NCI-H82 treated with DMSO at 0.1 percent for 48 hours (cell line): ENCODE measurements around the gene GRM4.

ENCODE experiments used
- DNase-seq: peaks from one replicate; lab custom pipeline; 2025; ENCODE audit not compliant: unreplicated experiment; lab: John Stamatoyannopoulos, UW

The GRM4 gene

DNA sequence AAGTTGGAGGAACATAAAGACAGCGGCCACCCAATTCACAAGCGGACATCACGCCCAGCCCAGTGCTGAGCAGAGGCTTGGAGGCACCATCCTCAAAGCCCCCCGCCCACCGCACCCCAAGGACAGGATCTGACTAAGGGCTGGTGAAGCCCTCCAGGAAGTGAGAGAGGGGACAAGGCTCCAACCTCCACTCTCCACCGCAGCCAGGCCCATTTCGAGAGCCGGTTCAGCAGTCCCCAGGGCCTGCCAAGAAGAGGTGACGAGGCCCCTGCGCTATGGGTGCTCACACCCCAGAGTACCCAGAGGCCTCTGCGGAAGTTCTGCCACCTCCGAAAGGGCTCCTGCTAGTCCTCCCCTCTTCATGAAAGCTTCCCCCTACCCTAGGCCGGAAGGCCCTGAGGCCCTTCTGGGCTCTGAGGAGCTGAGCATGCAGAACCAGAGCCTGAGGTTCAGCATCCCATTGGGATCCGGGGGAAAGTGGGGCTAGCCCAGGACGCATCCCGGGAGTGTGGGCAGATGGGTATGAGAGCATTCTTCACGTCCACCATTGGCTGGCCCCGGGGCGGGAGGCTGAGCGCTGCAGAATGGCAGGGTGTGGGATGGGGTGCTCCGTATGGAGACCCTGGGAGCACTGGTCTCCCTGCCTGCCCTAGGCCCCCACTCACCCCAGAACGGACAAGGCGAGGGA, 2.5 kb downstream of the GRM4 start:
- DNase-seq: no peak

DNA sequence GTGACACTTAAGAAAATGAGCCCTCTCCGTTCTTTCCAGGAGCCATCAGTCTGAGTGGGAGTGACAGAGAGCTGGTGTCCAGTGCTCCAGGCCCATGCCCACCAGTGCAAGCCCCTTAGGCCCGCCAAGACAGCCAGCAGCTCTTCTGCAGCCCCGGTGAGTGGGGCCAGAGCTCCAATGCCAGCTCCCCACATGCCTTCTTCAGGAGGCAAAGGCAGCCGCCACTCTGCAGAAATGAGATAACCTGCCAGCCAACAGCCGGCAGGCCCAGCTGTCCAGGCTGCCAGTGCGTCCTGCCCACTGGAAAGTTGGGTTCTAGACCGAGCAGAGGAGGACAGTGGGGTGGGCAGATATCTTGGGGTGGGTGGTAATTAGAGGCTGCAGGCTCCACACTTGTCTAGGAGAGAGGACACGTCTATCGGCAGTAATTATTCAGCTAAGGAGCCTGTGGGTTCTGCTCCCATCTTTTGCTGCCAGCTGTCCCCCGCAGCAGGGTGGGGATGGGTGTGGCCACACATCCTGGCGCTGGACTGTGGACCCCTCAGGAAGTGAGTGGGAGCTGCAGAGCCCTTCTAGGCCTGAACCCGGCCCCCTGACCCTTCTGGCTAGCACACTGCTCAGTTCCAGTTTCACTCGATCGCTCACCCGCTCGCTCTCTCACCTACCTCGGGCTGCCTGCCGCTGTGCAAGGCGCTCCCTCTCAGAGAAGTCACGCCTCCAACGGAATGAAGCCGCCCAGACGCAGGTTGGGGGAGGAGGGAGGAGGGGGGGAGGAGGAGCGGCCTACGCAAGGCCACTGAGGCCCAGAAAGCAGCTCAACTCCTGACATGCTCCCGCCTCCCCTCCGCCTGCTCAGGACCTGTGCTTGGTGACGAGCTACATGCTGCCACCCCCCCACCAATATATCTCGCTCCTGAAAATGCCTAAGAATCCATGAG, 3.6 kb downstream of the GRM4 start:
- DNase-seq: no peak

DNA sequence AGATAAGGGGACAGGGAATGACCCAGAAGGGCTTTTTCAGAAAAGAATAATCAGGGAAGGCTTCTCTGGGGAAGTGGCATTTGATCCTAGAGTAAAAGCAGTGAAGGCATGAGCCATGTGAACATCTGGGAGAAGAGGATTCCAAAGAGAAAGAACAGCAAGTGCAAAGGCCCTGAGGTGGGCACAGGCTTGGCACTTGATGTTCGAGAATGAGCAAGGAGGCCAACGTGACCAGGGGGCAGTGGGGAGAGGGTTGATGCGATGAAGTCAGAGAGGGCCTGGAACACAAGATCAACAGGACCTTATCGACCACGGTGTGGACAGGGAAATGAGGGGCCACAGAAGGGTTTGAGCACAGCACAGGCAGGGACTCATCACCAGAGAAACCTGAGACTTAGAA, 5.8 kb downstream of the GRM4 start:
- no peak for DNase-seq

DNA sequence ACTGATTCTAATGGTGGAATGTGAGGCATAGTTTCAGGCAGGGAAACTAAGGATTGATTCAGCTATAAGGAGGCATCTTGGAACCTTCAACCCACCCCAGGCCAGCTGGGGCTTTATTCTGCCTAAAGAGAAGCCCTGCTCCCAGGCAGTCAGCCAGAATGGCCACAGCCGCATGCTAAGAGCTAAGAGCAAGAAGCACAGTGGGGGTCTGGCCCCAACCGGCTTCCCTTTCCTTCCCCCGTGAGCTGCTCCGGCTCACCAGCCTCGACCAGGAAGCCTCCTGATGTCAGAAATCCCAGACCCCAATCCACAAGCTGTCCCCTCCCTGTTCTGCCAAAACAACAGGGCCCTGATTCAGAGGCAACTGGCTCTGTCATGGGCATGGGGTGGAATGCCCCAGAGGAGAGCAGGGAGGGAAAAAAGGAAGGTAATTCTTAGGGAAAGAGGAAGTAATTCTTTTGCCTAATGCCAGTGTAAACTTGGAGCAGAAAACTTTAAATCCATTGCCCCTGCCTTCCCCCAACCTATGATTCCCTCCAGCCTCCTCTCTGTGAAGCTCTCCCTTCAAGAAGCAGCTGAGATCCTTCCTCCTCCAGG, 6.9 kb downstream of the GRM4 start:
- DNase-seq: no peak

DNA sequence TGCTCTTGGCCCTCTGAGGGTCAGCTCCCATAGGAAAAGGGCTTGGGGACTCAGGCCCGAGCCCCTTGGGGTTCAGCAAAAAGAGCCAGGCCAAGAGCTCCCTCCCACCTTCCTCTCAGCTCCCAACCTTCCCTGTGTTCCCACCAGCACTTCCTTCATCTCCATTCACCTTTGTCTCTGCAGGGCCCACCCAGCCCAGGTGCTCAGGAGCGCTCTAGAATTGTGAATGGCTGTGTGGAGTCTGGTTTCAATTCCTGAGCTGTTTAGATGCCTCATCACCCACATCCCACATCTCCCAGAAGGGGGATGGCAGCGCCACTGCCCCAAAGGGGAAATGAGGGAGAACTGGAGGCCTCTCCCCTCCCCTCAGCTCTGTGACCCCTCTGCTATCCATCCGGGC, 7.7 kb downstream of the GRM4 start:
- no peak for DNase-seq

DNA sequence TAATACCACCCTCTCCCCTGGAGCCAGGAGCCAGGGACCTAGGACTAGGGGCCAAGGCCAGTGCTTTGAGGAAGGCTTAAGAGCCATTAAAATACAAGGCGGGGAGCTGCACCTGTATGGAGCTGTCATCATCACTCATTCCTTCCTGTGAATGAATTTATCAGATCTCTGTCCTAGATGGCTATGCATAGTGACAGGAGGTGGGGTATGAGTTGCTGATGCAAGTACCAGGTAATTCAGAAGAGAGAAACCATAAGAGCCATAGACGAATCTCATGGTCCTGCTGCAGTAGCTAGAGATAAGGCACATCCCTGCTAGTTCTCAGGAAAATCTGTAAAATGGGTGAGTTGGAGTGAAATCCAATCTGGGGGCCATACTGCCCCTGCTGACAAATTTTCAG, 10.3 kb downstream of the GRM4 start:
- no peak for DNase-seq

DNA sequence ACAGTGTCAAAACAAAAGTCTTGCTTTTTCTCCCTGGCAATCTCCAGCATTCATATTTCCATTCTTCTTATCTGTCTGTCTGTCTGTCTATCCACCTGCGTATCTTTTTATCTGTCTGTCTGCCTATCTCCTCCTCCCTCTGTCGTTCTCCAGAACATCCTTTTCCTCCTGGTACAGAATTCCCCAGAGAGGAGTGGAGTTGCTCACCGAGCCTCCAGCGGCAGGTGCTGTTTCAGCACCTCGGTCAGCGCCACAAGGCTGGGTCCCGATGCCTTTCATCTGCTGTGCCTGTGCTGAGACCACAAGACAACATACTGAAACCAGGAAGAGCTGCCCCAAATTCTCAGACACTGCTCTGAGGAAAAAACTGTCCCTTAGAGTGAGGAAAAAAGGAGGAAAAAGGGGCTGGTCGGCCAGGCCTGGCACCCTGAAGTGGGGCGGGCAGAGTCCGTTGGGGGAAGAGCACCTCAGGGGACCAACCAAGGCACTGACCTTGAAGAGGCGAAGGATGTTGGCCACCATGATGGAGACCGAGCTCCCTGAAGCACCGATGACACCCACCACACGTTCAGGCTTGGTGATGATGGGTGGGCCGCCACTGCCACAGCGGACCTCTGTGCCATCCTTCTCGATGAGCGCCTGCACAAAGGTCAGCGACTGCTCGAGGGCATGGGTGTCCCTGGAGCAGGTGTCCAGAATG, 13.3 kb downstream of the GRM4 start:
- DNase-seq: no peak

DNA sequence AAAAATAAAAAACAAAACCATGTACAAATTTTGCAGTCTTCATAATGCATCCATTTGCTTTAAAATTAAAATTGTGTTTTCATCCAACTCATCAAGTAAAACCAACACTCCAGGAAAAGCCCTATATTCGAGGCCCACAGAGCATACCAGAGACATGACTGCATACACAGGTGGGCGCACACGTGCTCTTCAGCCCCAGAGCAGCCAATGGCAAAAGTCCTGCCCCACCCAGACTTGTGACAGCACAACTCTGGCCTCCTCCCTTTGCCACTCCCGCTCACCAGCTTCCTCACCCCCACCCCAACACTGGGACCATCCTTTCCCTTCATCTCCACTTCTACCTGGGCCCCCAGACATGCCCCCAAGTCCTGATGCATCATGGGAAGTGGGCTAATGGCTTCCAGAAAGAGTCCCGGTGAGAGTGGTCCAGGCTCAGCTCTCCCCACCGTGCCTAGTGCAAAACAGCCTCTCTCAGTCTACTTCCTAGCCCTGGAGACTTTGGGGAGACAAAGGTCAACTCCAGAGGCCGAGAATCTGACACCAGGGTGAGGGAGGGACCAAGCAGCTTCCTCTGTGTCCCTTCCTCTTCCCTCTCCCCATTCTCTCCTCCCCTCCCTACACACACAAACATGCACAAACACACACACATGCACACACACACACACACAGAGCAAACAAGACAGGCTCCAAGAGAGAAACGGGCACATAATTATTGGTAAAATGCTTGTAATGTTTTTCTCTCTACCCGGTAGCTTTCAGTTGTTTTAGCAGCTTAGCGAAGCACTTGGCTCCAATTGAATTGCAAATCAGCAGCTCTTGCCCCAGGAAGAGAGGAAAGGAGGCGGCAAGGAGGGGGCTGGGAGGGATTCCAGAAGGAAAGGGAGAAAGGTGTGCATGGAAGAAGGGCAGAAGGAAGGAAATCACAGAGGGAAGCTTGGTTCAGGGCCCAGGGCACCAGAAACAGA, 14.3 kb downstream of the GRM4 start:
- DNase-seq: no peak

DNA sequence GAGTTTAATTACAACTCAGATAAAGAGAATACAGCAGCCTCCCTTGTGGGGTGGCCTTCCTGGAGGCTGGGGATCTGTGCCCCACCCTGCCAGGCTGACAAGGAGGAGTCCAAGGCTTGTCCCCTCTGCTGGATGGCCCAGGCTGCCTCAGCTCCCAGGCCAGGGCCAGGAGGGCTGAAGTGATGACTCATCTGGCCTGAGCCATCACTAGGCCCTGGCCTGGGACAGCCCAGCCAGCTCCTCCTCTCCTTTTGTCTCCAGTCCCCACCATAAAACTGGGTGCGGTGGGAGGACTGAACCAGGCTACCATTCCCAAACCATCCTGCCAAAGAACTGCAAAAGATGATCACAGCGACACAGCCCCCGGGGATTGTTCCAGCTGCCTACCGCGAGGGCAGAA, 15.0 kb downstream of the GRM4 start:
- DNase-seq: no peak

DNA sequence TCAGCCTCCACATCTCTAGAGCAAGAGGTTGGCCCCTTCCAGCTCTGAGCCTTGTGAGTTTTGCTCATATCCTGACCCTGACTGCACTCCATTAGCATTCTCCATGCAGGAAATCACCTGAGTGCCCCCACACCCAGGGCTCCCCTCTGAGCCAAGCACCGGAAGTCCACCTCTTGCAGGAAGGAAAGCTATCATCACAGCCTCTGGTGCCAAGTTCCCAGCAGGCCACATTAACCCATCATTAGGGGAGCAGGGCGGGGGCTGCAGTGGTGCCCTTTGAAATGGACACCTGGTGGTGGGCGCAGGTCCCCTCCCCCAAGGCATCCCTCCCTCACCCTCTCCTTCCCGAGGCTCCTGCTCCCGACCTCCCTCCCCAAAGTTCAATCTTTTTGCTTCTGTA, 16.1 kb downstream of the GRM4 start:
- DNase-seq: no peak

DNA sequence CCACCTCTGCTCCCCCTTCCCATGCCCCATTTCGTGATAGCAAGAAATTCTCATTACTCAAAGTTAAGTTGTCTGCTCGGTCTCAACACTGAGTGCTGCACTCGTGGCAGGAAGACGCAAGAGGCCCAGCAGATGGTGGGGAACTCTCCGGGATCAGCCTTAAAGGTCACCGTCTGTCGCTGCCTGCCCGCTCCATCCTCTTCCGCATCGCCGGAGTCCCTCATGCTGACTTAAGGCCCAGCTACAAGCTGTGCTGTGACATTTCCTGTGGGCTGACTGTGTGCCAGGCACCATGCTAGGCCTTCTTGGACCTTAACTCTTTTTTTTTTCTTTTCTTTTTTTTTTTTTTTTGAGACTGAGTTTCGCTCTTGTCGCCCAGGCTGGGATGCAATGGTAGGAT, 17.8 kb downstream of the GRM4 start:
- peak; percentile 80 for DNase-seq

DNA sequence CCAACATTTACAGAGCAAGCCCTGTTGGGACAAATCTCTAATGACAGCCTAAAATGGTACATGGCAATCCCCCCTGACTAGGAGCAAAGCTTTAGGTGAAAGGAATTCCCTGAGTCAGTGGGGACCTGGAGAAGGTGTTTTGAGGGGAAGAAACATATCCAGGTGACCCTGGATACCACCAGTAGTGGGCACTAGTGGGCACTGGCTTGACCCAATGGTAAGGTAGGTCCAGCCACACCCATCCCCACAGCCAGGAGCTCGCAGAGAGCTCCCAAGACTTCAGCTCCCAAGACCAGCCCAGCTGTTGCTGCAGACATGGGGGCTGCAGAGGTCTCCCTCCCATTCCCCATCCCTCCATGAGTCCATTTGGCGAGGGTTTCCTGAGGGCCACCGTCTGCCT, 19.5 kb downstream of the GRM4 start:
- peak; percentile 25 for DNase-seq

DNA sequence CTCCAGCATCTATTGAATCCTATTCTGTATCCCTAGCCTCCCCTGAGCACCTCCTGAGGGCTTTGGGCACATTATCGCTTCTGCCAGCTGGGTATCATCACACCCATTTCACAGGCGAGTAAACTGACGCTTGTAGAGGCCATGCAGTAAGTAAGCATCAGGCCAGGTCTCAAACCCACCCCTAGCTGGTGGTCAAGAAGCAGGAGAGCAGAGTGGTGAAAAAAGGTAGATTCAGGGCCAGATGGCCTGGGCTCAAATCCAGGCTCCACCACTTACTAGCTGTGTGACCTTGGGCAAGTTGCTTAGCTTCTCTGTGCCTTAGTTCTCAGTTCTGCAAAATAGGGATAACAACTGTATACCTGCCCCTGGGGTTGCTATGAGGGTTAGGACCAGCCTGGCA, 19.9 kb downstream of the GRM4 start:
- DNase-seq: no peak

DNA sequence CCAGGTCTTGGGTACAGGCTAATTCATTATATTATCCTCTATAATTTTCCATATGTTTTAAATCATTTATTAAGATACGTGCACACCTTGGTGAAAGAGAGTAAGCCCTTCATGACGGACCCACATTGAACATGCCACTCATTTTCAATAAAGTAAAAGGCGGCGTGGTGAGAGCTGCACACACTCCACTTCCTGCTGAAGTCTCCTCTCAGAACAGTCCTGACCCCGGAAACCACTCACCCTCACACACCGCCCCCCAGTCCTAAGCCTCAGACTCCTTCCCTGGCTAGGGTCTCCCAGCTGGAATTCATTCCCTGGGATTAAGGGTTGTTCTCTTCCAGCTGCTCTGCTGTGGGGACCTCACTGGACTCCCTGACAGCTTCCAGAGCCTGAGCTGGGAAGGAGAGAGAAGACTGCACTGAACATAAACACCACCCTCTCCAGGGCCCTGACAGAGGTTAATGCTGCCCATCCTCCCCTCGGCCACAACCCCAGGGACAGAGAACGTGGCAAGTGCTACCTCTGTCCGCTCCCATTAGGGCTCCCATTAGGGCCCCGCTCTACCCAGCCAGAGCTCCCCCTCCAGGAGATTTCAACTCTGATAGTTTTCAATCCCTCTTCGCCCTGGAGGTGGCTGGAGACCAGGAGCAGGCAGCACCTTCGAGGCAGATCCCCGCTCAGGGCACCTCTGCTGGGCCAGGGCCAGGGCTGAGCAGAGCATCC, 24.8 kb downstream of the GRM4 start:
- DNase-seq: peak; percentile 26

DNA sequence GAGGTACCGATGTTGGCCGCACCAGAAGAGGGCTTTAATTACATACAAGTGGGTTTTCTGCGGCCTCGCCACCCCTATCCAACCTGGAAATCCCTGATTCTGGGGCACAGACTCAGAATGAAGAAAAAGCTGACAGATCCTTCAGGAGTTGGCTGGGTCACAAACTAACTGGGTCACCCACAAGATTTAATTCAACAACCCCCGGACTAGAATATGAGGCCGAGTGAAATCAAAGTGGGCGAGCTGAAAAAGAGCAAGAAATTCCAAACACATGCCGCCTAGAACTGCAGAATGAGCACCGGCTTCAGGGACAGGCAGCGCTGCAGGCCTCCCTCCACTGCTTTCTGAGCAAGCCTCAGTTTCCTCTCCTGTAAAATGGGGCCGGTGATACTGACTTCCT, 30.0 kb downstream of the GRM4 start:
- DNase-seq: no peak

DNA sequence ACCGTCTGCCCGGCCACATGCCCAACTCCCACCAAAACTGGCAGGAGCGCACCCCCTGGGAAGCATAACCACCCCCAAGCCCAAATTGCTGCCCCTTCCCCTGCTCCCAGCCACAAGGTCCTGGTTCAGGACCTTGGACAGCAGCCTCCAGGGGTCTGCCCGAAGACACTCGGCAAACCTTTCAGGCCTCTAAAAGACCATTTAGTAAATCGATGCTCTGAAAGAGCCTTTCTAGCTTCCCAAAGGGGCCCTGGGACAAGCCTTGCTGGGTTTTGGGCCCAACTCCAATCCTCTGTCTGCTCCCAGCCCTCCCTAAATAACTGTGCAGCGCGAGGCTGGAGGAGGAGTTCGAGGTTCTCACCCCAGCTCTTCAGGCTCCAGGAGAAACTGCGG, 30.5 kb downstream of the GRM4 start:
- DNase-seq: no peak

DNA sequence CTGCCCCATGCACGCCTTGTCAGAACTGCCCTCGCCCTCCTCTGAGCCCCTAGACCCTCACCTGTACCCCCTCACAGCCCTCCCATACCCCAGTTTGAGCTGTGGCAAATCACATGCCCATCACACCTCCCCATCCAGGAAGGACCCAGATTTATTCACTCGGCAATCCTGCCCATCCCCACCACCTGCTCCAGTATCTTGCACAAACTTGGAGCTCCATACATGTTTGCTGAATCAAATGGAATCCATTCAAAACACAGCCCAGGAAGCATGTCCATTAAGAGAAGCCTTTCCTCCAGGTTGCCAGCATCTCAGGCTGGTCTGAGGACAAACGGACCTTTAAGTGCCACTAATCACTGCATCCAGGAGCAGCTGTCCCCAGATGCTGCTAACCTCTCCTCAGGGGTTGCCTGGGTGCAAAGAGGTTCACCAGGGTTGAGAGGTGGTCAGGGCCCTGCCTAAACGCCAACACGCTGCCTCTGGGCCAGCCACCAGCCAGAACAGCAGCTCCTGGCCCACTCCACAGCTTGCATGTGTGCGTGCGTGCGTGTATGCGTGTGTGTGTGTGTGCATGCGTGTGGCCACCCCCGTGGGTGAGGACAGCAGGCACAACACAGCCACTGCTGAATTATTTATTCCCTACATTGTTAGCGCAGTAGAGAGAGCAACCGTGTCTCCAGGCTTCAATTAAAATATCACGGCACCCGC, 31.0 kb downstream of the GRM4 start:
- DNase-seq: no peak

DNA sequence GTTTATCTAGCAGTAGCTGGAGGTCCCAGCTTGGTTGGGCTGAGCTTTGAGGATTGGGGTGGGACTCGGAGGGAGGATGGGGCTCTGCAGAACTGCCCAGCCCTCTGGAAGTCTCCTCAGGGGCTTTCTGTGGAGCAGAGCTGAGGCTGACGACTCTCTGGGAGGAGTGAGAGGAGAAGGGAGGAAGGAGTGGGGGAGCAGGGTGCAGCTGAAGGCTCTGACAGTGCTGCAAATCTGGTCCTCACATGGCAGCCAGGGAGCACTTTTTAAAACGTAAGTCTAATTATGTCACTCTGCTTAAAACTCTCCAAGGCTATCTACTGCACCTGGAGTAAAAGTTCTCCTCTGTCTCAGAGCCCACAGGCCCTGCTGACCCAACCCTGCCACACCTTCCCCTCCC, 32.4 kb downstream of the GRM4 start:
- DNase-seq: no peak

DNA sequence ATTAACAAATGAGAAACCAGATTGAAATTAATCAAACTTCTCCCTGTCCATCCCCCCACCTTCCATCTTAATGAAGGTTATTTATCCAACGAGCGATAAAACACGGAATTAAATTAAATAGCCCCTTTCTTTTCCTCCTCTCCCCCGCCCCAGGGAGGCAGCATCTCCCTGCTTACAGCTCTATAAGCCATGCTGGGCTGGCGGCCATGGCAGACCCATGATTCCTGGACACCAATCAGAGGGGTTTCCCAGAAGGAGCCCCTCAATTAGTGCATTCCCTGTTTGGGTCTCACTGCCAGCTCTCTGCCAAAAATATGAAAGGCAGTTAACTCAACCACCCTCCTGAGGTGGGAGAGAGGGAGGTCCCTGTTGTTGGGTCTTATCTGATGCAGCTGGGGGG, 33.8 kb downstream of the GRM4 start:
- DNase-seq: no peak
